Activated CD4-positive, alpha-beta T cell treated with anti-CD3 and anti-CD28 coated beads, Interleukin-10, Interleukin-2, amounts not matched to agents 100 ng/mL and 50 ng/mL, durations not matched to agents 16 hours and 8 hours (primary cell): ENCODE measurements around the gene FLRT2.

Experiments
- DNase-seq: peaks from one replicate; pipeline ENCODE4 v3.0.0-alpha.2; 2020

FLRT2 gene, protein sequence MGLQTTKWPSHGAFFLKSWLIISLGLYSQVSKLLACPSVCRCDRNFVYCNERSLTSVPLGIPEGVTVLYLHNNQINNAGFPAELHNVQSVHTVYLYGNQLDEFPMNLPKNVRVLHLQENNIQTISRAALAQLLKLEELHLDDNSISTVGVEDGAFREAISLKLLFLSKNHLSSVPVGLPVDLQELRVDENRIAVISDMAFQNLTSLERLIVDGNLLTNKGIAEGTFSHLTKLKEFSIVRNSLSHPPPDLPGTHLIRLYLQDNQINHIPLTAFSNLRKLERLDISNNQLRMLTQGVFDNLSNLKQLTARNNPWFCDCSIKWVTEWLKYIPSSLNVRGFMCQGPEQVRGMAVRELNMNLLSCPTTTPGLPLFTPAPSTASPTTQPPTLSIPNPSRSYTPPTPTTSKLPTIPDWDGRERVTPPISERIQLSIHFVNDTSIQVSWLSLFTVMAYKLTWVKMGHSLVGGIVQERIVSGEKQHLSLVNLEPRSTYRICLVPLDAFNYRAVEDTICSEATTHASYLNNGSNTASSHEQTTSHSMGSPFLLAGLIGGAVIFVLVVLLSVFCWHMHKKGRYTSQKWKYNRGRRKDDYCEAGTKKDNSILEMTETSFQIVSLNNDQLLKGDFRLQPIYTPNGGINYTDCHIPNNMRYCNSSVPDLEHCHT

DNA sequence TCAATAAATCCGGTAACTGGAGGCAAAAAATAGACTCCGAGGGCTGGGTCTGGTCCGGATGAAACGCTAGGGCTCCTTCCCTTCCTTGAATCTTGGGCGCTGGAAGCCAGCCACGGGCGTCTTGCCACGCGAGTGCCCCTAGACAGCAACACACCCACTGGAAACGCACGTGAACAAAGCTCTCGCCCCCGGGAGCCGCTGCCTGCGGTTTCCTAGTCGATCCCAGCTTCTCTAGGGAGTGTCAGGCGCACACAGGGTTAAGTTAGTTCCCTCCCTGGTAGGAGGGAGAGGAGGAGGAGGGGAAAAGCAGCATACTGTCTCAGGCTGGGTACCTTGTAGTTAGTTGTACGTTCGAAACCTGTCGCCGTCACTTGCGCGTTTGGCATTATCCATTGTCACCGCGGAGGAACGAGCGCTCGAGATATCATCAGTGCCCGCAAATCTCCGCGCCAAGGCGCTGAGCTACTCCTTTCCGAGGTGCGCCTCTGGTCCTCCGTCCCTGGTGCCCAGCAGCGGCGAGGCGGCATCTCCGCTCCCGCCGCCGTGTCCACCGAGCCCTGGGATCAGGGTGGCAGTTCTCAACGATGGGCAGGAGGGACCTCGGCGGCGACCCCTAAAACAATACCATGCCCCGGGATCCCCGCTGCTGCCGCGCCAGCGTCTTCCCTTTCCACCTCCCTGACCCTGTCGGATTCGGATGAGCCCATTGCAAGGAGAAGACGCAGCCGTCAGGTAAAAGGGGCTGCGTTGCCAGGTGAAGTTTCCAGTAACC, at the start of gene FLRT2:
TSS of gene FLRT2 (plus strand) at position 342 of the 772 bp plus-strand sequence. CDS start 91,371 bp downstream, outside the sequence.
- no peak for DNase-seq

DNA sequence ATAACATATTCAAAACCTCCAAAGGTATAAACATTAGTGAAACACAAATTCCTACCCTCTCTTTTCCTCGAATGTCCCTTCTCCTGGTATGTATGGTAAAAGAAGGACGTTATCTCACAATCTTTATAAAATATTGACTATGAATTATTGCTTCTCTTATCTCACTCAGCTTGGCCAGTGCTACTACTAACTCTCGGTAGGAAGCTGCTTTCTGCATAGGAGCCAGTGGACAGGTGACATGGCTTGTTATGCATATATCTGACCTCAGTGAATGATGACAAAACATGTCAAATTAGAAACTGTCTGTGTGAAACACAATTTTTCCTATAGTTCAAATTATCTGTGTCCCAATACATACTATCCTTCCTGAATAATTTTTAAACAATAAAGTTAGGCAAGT, 48.5 kb upstream of the FLRT2 start:
- no peak for DNase-seq

DNA sequence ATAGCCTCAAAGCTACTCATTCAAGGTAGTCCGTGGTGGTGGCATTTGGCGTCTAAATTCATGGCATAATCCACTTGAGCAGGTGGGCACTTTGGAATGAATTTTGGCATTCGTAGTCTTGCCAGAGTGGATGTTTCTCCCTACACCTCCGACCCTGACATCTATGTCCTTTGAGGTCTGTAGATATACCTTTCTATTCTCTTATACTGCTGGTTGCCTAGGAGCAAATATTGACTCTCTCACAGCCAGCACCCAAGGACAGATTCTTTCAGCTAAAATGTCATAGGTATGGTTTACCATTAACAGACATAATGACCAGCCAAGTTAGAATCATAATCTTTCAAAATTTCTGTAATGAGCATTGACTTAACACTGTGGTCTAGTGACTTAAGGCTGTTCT, 47.4 kb upstream of the FLRT2 start:
- no peak for DNase-seq

DNA sequence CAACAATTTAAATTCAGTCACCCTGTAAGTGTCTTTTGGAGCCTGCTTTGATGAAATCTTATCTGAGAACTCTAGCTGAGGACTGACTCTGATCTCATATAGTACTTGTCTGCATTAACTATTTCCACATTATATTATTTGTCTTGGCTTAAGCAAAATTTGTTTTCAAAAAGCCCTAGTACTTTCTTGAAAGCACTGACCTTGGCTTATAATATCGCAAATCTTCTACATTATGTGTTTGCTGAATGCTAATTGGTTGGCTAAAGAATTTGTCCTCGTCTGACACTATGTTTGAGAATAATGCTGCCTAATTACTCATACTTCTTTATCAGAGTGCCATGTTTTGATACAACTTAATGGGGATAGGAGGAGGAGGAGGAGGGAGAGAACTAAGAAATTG, 46.9 kb upstream of the FLRT2 start:
- DNase-seq: no peak

DNA sequence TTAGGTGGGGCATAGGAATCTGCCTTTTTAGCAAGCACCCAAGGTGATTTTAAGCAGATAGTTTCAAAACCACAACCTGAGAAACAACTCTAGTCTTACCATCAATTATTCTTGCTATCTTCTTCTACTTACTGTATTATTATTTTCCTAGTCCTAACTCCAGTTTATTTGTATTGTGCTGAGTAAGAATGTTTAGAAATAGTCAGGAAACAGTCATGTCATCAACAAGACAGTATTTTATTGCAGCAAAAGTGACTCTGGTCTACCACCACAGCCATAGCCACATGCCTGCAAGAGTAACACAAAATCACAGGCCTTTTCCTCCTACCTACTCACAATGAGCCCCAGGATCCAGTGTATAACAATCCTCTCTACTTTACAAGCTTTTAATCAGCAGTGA, 46.3 kb upstream of the FLRT2 start:
- no peak for DNase-seq

DNA sequence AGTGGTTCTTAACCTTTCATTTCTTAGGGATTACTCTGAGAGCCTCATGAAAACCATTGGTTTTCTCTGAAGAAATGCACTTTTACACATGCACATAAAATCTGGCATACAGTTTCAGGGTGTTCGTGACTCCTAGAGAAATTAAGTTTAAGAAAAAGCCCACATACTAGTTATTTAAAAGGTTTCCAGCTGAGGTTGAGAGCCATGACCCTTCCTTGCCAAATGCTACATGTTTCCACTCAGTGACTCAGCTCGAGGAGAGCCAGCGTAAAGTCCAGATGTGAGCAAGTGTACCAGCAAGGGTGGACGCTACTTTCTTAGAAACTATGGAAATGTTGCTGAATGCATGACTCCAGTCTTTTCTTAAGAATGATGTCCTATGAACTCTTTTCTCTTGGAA, 42.7 kb upstream of the FLRT2 start:
- no peak for DNase-seq

DNA sequence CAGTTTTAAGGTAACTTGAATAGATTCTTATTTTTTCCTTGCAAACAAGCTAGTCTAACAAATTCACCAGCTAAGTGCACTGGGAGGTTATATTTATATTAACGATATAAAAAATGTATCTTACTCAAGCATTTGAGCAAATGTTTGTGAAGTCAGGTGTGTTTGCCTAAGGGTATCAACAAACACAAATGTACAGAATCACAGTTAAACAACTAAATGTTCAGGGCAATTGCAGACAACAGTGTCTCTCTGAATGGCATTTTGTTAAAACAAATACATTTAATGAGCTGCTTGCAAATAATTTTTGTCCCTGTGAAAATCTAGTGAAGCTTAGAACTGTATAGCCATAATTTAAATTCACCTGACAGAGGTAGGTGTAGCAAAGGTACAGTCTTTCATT, 28.2 kb upstream of the FLRT2 start:
- DNase-seq: no peak

DNA sequence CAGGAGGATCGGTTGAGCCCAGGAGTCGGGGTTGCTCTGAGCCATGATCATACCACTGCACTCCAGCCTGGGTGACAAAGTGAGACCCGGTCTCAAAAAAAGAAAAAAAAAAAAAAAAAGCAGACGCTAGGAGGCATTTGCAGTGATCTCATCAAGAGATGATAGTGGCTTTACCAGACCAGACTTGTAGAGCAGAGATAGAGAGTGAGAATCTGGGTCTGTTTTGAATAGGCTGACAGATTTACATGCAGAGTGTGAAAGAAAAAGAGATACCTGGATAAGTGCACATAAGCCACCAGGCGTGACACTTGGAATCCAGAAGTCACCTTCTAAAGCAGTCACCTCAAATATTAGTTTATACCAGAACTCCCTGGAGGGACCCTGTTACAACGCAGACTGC, 21.1 kb upstream of the FLRT2 start:
- DNase-seq: no peak

DNA sequence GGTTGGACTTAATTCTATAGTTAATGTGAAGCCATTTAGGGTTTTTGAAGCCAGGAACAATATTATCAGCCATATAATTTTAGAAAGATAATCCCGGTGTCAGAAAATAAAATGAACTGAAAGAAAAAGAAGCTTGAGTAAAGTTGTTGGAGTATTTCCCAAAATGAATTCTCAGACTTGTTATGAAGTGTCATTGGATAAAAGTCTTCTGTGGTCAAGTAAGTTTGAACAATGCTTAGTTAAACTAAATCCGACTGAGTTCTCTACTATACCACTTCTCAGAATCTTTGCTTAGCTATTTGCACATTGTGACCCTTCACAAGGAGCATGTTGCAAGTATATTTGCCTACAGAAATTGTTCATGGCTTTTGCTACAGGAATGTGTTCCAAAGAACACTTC, 17.5 kb upstream of the FLRT2 start:
- no peak for DNase-seq

DNA sequence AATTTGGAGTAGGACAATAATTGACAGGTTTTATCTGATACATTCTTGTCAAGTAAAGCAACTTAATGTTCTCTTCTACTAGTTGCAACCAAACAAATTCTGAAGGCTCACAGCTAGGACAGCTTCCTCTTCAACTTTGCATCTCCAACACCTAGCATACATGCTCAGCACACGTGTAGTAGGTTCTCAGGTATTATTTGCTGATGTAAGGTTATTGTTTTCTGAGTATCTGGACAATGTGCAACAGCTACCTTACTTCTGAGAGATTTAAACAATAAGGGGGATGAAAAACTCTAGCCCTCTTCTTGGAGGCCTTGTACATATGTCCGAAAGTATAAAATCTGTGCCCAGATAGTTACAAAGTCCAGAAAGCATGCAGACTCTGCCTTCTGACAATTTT, 15.5 kb upstream of the FLRT2 start:
- DNase-seq: no peak

DNA sequence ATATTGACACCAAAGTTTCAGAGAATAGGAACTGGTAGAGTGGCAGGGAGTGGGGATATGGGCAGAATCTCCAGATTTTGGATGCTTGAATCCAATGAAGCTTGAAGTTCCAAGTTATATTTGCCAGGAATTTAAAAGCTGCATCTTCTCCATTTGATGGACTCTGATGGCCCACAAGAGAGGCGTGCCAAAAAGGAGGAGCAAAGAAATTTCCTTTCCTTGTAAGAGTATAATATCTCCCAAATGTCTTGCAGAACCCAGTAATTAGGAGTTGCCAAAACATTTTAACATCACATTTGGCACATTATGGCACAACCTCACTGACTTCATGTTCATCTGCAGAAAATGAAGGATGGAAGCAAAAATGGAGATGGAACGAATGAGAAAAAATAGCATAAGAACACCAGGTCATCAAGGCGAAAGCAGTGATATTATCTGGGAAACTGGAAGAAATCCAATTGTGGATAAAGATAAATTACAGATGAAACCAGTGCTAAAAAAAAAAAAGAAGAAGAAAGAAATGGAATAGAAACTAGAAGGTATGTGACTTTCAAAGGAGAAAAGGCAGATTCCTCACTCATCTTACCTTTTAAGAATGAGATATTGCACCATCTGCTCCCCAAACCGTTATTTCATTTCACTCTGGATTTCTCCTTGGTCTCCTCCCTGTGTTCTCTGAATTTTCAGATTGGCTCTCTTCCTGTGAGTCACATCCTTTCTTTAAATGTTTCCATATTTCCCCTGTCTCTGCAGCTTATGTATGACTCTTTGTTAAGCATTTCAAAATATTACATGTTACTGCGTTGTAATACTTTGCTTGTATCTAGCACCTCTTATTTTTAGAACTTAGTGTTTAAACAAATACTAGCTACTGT, 13.5 kb upstream of the FLRT2 start:
- DNase-seq: no peak

DNA sequence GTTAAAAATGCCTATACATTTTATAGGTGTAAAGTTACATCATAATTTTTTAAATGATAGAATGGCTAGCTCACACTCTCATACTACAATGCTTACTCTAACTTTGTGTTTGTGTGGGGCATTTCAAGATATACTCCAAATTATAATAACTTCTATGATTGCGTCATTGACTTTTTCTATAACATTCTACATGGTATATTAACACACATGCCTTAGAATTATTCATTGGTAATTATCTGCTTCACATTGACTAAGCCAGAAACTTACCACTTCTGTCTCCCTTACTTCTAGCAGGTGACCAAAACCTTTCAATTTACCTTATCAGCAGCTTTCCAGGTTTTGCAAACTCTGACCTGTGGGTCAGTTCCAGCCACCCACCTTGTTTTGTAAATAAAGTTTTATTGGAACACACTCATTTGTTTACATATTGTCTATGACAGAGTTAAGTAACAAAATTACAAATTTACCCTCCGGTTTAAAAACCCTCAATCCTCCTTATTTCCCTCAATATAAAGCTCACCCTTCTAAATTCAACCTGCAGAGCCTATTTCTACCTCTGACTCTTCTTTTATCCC, 12.7 kb upstream of the FLRT2 start:
- DNase-seq: no peak

DNA sequence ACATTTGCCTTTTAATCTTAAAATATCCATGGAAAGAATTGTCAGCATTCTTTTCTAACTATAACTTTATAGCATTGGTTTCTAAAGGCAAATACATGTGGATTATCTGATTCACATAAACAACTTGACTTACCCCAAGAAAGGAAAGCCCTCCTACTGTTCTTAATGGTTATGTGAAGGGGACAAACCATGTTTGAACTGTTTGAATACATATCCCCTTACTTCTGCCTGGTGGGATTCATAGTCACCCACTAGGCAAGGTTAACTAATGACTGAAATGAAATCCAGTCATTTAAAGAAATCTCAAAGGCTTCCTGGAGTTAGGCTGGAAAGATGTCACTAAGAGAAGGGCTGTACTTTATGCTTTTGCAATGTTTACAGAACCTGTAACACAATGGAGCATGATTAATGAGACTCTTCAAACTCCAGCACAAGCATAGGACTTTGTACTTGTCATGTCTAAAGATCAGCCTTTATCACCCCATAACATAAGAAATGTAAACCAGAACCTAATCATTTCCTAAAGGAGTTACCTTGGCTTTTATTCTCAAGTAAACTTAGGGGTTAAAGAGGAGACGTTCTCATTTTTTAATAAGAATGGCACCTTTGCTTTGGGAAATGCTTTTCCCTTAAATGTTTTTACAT, 10.2 kb upstream of the FLRT2 start:
- no peak for DNase-seq

DNA sequence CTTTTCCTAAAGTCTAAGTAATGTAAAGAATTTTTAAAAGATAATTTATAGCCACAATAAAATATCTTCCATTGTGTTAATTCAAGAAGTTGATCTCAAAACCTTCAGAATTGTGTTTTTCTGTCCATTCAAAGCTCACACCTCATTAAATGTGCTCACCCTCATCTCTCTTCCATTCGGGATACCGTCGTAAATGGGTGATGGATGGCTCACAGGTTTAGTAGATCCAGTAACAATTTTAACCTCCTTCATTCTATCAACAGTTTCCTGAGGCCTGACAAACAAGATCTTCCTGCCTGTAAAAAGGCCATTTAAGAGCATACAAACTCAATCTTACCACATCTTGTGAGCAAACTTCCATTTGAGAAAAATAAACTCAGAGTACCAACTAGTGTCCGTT, 9.4 kb upstream of the FLRT2 start:
- DNase-seq: no peak

DNA sequence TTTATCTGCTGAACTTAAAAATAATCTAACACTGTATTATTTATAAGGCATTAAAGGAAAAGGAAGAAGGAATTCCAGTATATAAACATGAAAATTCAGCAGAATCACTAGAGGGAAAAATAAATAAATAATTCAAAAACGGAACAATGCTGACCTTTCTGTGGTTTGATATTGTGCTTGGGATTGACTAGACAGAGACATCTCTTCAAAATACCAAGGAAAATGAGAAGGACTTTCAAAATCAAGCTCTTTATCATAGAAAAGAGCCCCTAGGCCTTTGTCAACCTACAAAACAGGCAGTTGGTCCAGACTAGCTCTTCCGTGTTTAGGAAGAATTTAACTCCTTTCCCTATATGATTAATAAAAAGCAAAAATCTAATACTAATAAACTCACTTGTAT, 6.3 kb upstream of the FLRT2 start:
- DNase-seq: no peak

DNA sequence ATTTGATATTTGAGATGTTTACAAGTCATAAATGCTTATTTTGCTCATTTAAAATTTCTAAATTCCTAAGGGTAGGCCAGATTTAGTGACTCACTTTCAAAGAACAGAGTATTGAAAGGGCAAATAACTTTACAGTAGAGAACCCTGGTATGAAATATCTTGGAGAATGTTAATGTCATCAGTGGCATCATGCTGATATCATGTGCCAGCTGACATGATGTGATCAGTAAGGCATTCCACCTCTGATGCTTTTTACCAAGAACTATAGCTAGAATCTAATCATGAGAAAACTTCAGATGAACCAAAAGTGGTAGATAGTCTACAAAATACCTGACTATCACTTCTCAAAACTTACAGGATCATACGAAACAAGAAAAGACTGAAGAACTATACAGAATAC, 2.9 kb upstream of the FLRT2 start:
- no peak for DNase-seq

DNA sequence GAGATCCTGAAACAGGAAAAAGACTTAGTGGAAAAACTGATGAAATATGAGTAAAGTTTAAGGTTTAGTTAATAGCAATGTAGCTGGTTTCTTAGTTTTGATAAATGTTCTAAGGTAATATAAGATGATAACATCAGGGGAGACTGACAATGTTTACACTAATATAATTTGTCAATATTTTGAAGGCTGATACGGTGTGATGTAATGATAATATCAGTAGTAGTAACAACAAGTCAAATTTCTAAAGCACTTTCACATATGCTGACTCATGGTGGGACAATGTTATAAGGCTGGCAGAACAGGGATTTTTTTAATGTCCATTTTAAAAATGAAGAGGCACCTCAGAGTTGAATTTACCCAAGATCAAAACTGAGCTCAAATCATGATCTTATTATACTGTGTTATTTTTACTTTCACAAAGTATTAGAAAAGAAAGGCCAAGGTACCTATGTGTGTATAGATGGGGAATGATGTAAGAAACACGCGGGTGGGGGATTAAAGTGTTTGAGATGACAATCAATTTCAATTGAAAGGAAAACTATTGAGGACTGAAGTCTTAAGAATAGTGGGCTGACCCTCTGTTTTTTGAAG, 2.4 kb upstream of the FLRT2 start:
- DNase-seq: no peak

DNA sequence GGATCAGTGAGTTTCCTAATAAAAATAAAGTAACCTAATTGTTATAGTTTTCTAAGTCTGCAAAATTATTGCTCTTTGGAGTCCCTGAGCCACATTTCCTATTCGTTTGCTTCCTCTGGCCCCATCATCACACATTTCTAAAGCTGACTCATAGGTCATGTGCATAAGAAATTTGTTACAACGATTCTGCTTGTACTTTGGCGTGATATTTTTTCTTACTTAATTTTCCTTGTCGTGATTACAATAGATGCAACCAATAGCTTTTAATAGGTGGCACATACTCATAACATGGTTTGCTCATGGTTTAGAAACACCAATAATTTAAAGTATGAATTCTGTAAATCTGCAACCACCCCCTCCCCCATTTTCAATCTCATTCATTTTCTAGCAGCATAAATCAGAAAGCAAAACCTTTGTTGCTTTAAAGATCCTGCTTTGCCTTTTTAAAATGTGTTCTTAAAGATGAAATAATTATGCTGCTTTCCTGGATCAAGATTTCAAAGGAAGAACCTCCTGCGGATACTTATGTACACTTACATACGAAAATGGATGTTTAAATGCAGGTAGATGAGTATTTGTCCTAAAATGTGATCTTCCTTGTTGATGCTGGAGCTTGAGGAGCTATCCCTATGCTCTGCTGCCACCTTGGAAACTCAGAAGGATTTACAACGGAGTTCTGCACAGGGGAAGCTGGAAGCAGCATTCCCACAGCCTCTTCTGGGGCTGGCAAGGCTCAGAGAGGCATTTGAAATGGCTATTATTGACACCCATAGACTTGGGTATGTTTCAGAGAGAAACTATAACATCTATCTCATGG, 1.7 kb upstream of the FLRT2 start:
- DNase-seq: no peak

DNA sequence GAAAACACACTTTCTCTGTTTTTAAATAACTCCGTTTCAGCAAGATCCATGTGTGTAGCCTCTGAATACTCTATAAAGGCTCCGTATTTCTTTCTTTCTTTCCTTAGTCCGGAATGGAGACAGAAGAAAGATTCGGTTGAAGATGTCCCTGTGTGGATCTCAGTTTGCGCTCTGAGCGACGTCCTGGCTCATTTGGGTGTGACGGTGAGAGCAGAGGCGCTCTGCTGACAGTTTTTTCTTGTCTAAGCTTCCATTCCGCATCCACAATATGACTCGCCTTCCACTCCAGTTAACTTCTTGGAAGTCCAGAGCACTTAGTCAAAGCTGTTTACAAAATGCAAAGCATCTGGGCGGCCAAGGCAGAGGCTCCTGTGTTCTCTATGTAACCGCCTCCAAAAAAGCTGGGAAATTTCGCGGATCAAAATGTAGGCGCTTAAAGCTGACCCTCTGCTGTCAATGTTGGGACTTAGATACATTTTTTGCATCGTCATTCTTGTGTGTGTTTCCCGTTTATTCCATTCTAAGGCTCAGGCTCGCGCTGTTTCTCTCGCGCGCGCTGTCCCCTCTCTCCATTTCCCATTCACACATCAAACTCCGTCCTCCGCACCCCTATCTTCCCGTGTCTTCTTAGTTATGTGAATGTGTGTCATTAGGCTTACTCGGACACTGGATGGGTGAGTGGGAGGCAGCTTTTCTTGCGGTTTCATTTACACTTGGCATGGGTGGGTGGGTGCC, 880 bp upstream of the FLRT2 start:
- no peak for DNase-seq

DNA sequence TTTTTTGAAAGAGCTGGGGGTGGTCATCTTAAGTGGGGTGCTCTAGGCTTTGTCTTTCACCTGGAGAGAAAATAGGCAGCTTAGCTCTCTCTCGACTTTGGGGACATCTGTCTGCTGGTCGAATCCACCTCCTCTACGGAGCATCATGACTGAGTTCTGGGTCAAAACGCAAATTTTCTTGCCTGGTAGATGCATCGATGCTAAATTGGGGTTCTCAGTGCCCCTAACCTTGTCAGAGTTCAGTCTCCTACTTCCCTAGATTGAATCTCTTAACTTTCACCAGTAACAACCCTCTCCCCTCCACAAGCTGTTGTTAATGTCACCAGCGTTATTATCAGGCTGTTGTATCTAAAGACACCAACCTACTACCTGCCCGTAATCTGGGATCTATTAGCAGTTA, 682 bp downstream of the FLRT2 start:
- no peak for DNase-seq
